AG09319 (cell line): Measurements from ENCODE around the gene USP32.

ENCODE experiments used
- DNase-seq: peaks from one replicate; pipeline ENCODE4 v3.0.0-alpha.2; 2010; ENCODE audit warnings: low read depth; ENCODE audit errors: extremely low read depth
- TF ChIP-seq, protein P1 (sequence below): IDR thresholded peaks from 2 replicates; pipeline ENCODE4 v1.5.1; 2011; ENCODE audit warnings: low read depth, mild to moderate bottlenecking, inconsistent platforms, low read length, moderate library complexity

USP32 gene

DNA sequence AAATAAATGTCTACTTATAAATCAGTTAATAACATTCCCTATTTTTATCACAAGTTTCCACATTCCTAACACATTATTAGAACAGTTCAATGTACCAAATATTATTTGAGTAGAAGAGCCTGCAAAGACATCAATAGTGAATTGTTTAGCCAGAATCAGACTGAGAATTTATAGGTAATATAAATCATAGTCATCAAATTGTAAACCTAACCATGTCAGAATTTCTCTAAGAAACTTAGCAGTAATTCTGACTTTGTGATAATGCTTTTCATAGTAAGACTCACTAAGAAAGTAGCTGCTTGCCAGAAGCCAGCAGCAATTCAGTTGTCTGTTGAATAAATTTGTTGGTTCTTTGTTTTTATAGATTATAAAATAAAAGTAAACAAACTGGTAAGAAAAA is 111.3 kb downstream of the USP32 start:
- no peak for DNase-seq

DNA sequence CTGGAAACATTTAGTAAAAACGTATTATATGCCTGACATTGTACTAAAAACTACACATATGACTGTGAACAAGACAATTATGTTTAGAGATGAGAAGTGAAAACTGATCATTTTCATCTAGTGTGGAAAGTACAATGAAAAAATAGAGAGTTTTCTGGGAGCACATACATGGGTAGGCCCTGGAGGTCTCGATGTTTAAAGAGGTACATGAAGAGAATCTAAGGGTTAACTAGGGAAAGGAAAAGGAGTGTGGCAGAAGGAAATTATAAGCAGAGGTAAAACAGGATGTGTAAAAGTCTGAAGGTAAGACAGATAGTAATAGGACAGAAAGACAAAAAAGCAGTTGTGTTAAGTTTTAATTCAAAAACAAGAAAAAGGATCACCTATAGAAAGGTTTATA is 113.7 kb downstream of the USP32 start:
- DNase-seq, result no peak
- TF ChIP-seq, protein P1, sequence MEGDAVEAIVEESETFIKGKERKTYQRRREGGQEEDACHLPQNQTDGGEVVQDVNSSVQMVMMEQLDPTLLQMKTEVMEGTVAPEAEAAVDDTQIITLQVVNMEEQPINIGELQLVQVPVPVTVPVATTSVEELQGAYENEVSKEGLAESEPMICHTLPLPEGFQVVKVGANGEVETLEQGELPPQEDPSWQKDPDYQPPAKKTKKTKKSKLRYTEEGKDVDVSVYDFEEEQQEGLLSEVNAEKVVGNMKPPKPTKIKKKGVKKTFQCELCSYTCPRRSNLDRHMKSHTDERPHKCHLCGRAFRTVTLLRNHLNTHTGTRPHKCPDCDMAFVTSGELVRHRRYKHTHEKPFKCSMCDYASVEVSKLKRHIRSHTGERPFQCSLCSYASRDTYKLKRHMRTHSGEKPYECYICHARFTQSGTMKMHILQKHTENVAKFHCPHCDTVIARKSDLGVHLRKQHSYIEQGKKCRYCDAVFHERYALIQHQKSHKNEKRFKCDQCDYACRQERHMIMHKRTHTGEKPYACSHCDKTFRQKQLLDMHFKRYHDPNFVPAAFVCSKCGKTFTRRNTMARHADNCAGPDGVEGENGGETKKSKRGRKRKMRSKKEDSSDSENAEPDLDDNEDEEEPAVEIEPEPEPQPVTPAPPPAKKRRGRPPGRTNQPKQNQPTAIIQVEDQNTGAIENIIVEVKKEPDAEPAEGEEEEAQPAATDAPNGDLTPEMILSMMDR, result no peak

More for the DNA sequence above, 111.3 kb downstream of the USP32 start:
- TF ChIP-seq, protein P1, result no peak

DNA sequence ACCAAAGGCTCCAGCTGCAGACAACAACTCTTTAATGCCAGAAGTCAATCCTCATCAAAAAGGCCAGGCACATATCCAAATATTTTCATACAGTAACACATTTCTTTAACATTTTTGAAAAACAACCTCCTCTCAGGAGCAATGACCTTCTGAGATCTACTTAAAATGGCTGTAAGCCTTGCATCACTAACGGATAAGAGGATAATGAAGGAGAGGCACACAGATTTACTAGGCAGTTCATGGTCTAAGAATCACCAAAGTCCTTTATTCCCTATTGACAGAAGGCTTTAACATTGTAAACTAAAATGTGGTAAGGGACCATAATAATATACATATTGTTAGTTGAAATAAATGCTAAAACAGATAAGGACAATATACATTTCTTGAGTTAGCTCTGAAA is 114.7 kb downstream of the USP32 start:
- DNase-seq, result no peak
- TF ChIP-seq, protein P1, result no peak

DNA sequence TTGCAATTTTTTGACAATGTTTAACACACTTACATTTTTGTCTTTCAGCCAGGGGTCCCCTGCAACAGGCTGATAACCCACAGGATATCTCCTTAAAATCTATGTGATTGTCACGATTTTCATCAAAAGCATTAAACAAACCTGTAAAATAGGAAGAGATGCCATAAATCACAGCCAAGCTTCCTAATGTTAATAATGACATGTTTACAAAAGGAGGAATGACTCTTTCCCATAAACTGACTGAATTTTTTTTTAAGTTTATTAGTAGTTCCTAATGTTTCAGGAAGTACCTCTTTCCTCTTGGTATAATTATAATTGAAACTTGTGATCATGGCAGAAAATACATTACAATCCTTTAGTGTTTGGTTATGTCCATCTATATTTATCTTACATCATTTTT is 122.5 kb downstream of the USP32 start:
- no peak for DNase-seq
- TF ChIP-seq, protein P1, result no peak

DNA sequence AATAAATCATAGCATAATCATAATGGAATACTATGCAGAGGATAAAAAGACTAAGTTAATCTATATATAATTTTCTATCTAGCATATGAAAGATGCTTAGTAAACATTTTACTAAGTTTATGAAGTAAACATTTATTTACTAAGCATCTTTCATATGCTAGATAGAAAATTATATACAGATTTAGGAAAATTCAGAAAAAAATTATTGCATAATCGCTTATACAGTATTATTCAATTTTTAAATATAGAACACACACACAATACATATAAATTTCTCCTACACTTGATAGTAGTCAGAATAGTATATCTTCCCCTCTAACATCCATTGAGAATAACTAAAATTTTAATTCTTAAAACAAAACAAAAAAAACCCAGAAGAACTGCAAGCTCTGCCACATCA is 131.4 kb downstream of the USP32 start:
- TF ChIP-seq, protein P1, result no peak
- no peak for DNase-seq

DNA sequence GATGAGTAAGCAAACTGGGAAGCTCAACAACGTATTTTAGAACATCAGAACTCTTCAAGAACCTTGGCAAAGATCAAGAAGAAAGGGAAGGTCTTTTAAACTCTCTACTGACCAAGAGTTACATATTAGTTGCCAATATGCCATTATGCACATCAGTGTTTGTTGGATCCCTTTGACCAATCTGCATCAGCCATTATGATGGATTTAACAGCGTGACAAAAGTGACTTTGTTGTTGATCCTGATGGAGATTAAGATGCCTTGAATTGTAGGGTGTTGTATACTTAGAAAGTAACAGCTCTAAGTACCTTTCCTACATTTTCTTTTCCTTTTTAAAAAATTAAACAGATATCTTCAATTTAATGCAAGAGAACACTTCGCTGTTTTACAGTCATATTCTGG is 133.6 kb downstream of the USP32 start:
- DNase-seq, result no peak
- TF ChIP-seq, protein P1, result no peak

DNA sequence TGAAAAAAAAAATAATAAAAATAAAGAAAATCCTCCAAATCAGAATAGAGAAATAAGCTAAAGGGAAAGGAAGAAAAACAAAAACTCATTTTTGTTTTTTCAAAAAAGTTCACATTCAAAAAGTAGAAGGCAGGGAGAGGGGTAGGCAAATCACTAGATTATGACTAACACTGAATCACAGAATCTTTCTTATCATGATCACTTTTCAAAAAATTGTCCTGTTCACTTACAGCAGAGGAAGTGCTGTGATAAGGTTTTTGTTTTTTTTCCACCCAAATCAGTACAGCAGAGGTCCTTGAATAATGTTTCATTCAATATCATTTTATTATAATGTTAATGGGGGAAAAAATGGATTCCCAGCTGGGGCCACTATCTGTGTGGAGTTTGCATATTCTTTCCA is 135.8 kb downstream of the USP32 start:
- DNase-seq, result no peak
- TF ChIP-seq, protein P1, result no peak
